ENCODE results near the gene STK33.

GRCh38 chr11:8574798-8575197 is 19.2 kb downstream of the STK33 start:
- TF ChIP-seq CTCF (IDR thresholded peaks at IDR 0.05 in 2 of 3, conservative IDR thresholded peaks at IDR 0.05 in 1 of 3; ENCODE audit: borderline replicate concordance in 1 of 3, insufficient read depth in 1 of 3, low read depth in 2 of 3, low read length in 2 of 3) (no peak), POLR2A (IDR thresholded peaks at IDR 0.05; ENCODE audit: borderline replicate concordance, extremely low read depth, insufficient read depth, insufficient read length) (no peak), EZH2 (IDR thresholded peaks at IDR 0.05) (no peak), SP1 (IDR thresholded peaks at IDR 0.05; ENCODE audit: low read depth) (no peak), POLR2AphosphoS5 (IDR thresholded peaks at IDR 0.05; ENCODE audit: low read depth, low read length) (no peak), RAD21 (IDR thresholded peaks at IDR 0.05; ENCODE audit: low read depth) (no peak), ZFX (IDR thresholded peaks at IDR 0.05) (no peak), CEBPB (IDR thresholded peaks at IDR 0.05; ENCODE audit: low read depth) (no peak), ZNF274 (IDR thresholded peaks at IDR 0.05; ENCODE audit: low read depth, low read length) (no peak), TCF7L2 (IDR thresholded peaks at IDR 0.05; ENCODE audit: borderline replicate concordance, extremely low read depth, insufficient read depth, insufficient read length) (no peak), REST (IDR thresholded peaks at IDR 0.05; ENCODE audit: low read depth) (no peak), ZBTB33 (IDR thresholded peaks at IDR 0.05; ENCODE audit: extremely low read depth, insufficient replicate concordance, low read length) (no peak)
- TF ChIP-seq, protein P1, sequence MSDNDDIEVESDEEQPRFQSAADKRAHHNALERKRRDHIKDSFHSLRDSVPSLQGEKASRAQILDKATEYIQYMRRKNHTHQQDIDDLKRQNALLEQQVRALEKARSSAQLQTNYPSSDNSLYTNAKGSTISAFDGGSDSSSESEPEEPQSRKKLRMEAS (IDR thresholded peaks at IDR 0.05): no peak
